D721Med (cell line): ENCODE measurements around the gene TGM6.

ENCODE experiments used
- DNase-seq: peaks from one replicate; pipeline ENCODE4 v3.0.0; 2011; ENCODE audit warnings: low spot score; ENCODE audit not compliant: insufficient read length
- FAIRE-seq: peaks from 2 replicates; lab custom pipeline; 2011; peaks lifted over from hg19 to GRCh38; lab: Jason Lieb, UNC
- TF ChIP-seq, protein P1 (sequence below): IDR thresholded peaks from 2 replicates; pipeline ENCODE4 v1.5.1; 2012; ENCODE audit warnings: mild to moderate bottlenecking, control low read depth; ENCODE audit not compliant: insufficient read depth; ENCODE audit errors: missing control alignments

Gene TGM6

DNA sequence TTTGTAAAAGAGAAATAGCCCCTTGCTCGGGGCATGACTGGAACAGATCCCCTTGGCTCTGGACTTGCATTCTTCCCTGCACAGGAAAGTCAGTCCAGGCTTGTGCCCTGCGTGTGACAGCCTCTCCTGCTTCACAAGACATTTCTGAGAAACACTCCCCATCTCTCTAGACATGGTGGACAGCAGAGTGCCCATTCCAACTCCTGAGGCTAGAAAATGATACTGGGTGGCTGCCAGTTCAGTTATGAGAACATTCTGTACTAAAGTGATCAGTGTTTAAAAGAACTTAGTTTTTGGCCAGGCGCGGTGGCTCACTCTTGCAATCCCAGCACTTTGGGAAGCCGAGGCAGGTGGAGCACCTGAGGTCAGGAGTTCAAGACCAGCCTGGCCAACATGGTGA, 43.6 kb upstream of the TGM6 start:
- no peak for FAIRE-seq
- DNase-seq: no peak
- TF ChIP-seq, protein P1, sequence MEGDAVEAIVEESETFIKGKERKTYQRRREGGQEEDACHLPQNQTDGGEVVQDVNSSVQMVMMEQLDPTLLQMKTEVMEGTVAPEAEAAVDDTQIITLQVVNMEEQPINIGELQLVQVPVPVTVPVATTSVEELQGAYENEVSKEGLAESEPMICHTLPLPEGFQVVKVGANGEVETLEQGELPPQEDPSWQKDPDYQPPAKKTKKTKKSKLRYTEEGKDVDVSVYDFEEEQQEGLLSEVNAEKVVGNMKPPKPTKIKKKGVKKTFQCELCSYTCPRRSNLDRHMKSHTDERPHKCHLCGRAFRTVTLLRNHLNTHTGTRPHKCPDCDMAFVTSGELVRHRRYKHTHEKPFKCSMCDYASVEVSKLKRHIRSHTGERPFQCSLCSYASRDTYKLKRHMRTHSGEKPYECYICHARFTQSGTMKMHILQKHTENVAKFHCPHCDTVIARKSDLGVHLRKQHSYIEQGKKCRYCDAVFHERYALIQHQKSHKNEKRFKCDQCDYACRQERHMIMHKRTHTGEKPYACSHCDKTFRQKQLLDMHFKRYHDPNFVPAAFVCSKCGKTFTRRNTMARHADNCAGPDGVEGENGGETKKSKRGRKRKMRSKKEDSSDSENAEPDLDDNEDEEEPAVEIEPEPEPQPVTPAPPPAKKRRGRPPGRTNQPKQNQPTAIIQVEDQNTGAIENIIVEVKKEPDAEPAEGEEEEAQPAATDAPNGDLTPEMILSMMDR: no peak

DNA sequence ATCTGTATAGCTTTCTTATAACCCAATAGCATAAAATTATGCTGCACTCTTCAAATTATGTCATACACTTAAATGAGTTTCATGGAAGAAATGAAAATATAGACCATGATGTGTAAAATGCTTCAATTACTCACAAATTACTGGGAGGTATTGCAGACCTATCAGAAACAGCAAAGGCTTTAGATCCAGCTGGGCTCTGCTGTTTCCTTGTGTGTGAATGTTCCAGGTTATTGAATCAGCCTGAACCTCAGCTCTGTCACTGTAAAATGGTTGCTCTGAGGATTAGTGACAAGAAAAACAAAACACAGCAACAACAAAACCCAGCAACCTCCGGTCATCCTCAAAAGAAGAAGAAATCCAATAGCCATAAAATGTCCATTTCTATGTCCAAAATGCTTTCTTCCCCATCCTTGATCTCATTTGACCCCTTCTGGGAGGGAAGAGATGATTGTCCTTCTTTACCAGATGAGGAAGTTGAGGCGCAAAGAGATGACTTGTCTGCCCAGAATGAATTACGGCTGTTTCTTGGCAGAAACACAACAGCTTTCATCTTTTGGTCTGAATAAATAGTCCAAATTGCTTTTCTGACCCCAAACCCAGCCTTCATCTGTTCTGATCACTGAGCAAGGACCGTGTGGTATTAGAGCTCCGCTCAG, 42.2 kb upstream of the TGM6 start:
- TF ChIP-seq, protein P1: no peak
- FAIRE-seq (no peak), DNase-seq (no peak)

DNA sequence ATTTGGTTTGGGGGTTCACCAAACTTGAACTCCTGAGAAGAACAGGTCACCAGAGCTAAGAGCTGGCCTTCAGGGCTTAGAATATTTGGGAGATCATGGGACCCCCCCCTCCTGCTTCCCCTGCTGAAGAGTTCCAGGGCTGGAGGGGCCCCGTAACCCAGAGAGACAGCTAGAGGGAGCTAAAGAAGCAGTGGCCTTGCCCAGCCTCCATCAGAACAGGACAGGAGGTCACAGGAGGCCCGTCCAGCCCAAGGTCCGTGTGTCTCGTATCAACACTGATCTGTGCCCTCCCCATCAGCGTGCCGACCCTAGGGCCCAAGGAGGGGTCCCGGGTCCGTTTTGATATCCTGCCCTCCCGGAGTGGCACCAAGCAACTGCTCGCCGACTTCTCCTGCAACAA, 40.6 kb upstream of the TGM6 start:
- TF ChIP-seq, protein P1: no peak
- DNase-seq (no peak), FAIRE-seq (no peak)

DNA sequence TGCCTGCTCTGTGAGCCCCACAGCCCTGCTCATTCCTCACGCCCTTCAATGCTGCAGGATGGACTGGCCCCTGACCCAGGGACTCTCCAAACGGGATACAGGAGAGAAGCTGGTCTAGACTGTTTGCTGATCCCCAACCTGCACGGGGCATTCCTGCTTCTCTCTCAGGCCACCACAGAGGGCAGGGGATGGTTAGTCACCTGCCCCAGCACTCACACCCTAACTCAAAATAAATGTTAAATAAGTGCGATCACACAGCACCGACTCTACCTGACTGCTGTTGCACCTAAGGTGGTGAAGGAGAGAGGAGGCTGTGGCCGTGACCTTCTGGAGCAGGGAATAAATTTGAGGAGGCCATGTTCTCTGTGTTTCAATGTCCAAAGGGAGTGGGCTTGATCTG, 39.9 kb upstream of the TGM6 start:
- TF ChIP-seq, protein P1: no peak
- DNase-seq (no peak), FAIRE-seq (no peak)

DNA sequence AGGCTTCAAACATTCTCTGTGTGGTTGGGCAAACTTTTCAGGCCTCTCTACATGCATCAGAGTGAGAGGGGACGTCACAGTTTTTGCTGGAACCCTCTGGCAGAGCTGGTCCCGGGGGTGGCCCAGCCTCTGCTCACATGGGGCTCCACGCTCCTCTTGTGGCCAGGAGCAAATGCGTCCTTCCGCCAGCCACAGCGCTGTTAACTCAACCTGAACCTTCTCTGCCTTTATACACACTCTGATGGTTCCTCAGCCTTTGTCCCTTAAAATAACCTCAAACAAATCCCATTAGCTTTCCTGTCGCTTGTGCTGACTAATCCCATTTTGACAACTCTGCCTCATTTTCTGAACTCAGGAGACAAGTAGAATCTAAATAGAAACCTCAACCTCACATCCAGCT, 39.4 kb upstream of the TGM6 start:
- TF ChIP-seq, protein P1: no peak
- FAIRE-seq (no peak), DNase-seq (no peak)

DNA sequence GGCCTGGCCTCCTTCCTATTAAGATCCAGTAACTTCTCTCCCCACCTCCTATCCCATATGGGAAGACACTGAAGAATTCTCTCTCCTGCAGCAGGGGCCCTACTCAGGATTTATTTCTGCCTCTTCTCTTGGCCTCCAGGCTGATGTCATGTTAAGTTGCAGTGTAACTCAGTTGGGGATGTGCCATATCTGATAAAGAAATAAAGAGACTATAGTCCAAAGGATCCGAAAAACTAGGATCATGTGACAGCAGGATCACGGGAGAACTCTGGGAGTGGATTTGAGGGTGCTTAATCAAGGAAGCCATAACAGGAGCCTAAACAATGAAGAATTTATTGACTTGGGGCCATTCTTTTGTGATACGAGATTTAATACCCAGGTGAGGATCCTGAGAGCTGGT, 38.5 kb upstream of the TGM6 start:
- TF ChIP-seq, protein P1: no peak
- no peak for FAIRE-seq
- no peak for DNase-seq

DNA sequence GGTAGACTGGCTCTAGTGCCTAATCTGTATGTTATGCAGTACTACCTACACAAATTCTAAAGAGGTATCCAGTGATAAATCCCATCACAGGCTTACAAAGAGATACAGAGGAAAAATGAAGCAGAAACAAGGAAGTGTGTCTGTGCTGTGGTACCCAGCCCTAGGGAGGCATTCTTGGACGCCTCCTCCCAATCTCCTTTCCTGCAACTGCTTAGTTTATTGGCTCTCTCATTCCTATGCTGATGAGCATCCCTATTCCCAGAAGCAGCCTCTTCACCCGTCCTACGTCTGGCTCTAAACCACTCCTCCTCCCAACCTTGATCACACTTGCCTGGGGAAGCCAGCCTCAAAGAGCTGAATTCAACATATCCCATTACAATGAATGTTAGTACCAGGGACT, 34.5 kb upstream of the TGM6 start:
- DNase-seq: no peak
- FAIRE-seq: no peak
- TF ChIP-seq, protein P1: no peak
